ENCODE data around the gene SERPINI1. TPM values are rescaled to one million over a fixed set of nuclear protein-coding genes. Genes with fewer than 3 reads are reported as not detected.

Gene SERPINI1
- total and polyA plus RNA-seq, 9 of the 15 experiments (the other 6 are each of a cell fraction or from before 2014, with no cell fraction given): 1.6 to 9.9 (median 3.5) TPM

DNA sequence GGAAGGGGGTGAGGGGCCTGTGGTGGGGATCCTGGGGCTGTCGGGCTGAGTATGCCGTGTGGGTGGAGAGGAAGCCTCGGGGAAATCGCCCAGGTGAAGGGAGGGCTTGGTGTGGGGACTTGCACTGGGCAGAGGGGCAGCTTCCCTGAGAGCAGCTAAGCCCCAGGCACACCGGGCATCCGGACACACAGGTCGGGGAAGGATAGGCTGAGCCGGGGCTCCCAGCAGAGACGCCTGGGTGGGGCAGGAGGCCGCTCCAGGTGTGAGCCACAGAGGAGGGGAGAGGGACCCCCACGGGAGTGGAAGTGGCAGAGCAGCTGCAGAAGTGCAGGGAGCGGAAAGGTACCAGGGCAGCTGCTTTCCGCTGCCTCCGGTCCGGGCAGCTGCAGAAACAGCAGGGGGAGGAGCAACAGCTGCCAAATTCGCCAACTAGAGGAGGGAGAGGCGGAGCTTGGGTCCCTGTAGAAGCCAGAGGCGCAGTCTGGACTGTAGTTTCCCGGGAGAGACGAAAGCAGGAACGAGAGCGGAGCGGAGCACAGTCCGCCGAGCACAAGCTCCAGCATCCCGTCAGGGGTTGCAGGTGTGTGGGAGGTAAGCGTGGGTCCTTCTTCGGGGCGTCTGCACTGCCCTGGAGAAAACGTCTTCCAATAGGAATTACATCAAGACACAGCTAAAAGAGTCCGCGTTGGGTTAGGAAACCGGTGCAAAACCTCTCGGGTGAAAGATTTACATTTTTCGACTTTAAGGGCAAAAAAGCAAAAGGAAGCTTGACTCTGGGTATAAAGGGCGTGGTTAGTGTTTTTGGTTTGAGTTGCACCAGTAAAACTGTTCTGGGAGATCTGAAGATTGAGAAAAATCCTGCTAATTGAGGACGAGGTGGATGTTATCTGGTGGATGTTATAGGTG lies at the start of gene SERPINI1 (continued):
- TF ChIP-seq ZNF282 (CRISPR knock-in tag; IDR thresholded peaks at IDR 0.05): no peak
- TF ChIP-seq, protein P1, sequence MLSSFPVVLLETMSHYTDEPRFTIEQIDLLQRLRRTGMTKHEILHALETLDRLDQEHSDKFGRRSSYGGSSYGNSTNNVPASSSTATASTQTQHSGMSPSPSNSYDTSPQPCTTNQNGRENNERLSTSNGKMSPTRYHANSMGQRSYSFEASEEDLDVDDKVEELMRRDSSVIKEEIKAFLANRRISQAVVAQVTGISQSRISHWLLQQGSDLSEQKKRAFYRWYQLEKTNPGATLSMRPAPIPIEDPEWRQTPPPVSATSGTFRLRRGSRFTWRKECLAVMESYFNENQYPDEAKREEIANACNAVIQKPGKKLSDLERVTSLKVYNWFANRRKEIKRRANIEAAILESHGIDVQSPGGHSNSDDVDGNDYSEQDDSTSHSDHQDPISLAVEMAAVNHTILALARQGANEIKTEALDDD (IDR thresholded peaks at IDR 0.05): no peak
- TF ChIP-seq NR0B1 (IDR thresholded peaks at IDR 0.05; ENCODE audit: partially characterized antibody): no peak
- TF ChIP-seq TCF7L2 (IDR thresholded peaks at IDR 0.05; ENCODE audit: low read depth, low read length): no peak
- no peak for TF ChIP-seq HNRNPK (IDR thresholded peaks at IDR 0.05; ENCODE audit: low read depth, low read length, poor library complexity, severe bottlenecking)
- TF ChIP-seq NCOA2 (IDR thresholded peaks at IDR 0.05; ENCODE audit: partially characterized antibody in 2 of 2): no peak
- TF ChIP-seq ZNF184 (CRISPR knock-in tag; IDR thresholded peaks at IDR 0.05): no peak
- no peak for TF ChIP-seq ZFP30 (CRISPR knock-in tag; IDR thresholded peaks at IDR 0.05; ENCODE audit: borderline replicate concordance)
- TF ChIP-seq, protein P2, sequence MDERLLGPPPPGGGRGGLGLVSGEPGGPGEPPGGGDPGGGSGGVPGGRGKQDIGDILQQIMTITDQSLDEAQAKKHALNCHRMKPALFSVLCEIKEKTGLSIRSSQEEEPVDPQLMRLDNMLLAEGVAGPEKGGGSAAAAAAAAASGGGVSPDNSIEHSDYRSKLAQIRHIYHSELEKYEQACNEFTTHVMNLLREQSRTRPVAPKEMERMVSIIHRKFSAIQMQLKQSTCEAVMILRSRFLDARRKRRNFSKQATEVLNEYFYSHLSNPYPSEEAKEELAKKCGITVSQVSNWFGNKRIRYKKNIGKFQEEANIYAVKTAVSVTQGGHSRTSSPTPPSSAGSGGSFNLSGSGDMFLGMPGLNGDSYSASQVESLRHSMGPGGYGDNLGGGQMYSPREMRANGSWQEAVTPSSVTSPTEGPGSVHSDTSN (CRISPR knock-in tag; IDR thresholded peaks at IDR 0.05; ENCODE audit: low read depth): no peak
- TF ChIP-seq, protein P2 (tag; conservative IDR thresholded peaks at IDR 0.05; ENCODE audit: low read depth): no peak
- TF ChIP-seq, protein P3, sequence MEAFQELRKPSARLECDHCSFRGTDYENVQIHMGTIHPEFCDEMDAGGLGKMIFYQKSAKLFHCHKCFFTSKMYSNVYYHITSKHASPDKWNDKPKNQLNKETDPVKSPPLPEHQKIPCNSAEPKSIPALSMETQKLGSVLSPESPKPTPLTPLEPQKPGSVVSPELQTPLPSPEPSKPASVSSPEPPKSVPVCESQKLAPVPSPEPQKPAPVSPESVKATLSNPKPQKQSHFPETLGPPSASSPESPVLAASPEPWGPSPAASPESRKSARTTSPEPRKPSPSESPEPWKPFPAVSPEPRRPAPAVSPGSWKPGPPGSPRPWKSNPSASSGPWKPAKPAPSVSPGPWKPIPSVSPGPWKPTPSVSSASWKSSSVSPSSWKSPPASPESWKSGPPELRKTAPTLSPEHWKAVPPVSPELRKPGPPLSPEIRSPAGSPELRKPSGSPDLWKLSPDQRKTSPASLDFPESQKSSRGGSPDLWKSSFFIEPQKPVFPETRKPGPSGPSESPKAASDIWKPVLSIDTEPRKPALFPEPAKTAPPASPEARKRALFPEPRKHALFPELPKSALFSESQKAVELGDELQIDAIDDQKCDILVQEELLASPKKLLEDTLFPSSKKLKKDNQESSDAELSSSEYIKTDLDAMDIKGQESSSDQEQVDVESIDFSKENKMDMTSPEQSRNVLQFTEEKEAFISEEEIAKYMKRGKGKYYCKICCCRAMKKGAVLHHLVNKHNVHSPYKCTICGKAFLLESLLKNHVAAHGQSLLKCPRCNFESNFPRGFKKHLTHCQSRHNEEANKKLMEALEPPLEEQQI (IDR thresholded peaks at IDR 0.05): no peak
- no peak; the same call in 1 of the 2 replicates for TF ChIP-seq LCOR (CRISPR knock-in tag; IDR thresholded peaks at IDR 0.05)
- TF ChIP-seq, protein P4, sequence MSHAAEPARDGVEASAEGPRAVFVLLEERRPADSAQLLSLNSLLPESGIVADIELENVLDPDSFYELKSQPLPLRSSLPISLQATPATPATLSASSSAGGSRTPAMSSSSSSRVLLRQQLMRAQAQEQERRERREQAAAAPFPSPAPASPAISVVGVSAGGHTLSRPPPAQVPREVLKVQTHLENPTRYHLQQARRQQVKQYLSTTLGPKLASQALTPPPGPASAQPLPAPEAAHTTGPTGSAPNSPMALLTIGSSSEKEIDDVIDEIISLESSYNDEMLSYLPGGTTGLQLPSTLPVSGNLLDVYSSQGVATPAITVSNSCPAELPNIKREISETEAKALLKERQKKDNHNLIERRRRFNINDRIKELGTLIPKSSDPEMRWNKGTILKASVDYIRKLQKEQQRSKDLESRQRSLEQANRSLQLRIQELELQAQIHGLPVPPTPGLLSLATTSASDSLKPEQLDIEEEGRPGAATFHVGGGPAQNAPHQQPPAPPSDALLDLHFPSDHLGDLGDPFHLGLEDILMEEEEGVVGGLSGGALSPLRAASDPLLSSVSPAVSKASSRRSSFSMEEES (CRISPR knock-in tag; IDR thresholded peaks at IDR 0.05): no peak
- TF ChIP-seq ZSCAN29 (IDR thresholded peaks at IDR 0.05): no peak
- no peak; the same call in 1 of the 2 replicates for TF ChIP-seq ZNF644 (tag; IDR thresholded peaks at IDR 0.05; ENCODE audit: low read depth)
- TF ChIP-seq HDGF (IDR thresholded peaks at IDR 0.05): no peak
- no peak for TF ChIP-seq RBM25 (IDR thresholded peaks at IDR 0.05; ENCODE audit: low read depth, low read length, severe bottlenecking)
- peak; percentile 27; the same call in 1 of the 2 replicates for TF ChIP-seq ARID1B (IDR thresholded peaks at IDR 0.05)

Data from K562 (cell line).